ENCODE measurements around the gene OR52B6.
A peak's percentile ranks its signal among the peaks of the same experiment; 100 is the strongest.

- peak; percentile 71 for TF ChIP-seq CTCF (IDR thresholded peaks at IDR 0.05; ENCODE audit: low read length)
- TF ChIP-seq EZH2 (IDR thresholded peaks at IDR 0.05; ENCODE audit: borderline replicate concordance, low read length) = no peak
Observed at GRCh38 chr11:5611627-5612026, 30.9 kb downstream of the OR52B6 start.

Measured in OCI-LY1 (cell line).